GM19468 (cell line): Measurements from ENCODE around the gene RHOT2.

ENCODE experiments used
- ATAC-seq: cut with Tn5 transposase; IDR thresholded peaks from one replicate; pipeline ENCODE4 v1.9.1; 2021; ENCODE audit warnings: mild to moderate bottlenecking, moderate library complexity, moderate number of reproducible peaks; ENCODE audit not compliant: unreplicated experiment; ENCODE audit errors: extremely low read depth

Gene RHOT2

DNA sequence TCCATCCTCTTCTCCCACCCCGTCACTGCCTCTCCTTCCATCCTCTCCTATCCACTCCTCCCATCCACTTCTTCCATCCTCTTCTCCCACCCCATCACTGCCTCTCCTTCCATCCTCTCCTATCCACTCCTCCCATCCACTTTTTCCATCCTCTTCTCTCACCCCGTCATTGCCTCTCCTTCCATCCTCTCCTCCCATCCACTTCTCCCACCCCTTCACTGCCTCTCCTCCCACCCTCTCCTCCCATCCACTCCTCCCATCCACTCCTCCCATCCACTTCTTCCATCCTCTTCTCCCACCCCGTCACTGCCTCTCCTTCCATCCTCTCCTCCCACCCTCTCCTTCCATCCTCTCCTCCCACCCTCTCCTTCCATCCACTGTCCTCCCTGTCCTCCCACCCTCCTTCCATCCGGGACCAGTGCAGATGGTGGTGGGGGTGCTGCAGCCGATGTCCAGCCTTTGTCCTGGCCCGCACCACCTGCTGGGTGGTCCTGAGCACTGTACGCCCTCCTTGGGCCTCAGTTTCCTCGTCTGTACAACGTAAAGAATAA is 36.0 kb upstream of the RHOT2 start:
- ATAC-seq = no peak

DNA sequence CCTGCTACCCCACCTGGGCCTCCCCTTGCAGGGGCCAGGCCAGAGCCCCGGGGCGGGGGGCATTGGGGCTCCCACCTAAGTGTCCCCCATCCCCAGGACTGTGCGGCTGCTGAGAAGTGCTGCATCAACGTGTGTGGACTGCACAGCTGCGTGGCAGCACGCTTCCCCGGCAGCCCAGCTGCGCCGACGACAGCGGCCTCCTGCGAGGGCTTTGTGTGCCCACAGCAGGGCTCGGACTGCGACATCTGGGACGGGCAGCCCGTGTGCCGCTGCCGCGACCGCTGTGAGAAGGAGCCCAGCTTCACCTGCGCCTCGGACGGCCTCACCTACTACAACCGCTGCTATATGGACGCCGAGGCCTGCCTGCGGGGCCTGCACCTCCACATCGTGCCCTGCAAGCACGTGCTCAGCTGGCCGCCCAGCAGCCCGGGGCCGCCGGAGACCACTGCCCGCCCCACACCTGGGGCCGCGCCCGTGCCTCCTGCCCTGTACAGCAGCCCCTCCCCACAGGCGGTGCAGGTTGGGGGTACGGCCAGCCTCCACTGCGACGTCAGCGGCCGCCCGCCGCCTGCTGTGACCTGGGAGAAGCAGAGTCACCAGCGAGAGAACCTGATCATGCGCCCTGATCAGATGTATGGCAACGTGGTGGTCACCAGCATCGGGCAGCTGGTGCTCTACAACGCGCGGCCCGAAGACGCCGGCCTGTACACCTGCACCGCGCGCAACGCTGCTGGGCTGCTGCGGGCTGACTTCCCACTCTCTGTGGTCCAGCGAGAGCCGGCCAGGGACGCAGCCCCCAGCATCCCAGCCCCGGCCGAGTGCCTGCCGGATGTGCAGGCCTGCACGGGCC is 35.2 kb upstream of the RHOT2 start:
- ATAC-seq = no peak

DNA sequence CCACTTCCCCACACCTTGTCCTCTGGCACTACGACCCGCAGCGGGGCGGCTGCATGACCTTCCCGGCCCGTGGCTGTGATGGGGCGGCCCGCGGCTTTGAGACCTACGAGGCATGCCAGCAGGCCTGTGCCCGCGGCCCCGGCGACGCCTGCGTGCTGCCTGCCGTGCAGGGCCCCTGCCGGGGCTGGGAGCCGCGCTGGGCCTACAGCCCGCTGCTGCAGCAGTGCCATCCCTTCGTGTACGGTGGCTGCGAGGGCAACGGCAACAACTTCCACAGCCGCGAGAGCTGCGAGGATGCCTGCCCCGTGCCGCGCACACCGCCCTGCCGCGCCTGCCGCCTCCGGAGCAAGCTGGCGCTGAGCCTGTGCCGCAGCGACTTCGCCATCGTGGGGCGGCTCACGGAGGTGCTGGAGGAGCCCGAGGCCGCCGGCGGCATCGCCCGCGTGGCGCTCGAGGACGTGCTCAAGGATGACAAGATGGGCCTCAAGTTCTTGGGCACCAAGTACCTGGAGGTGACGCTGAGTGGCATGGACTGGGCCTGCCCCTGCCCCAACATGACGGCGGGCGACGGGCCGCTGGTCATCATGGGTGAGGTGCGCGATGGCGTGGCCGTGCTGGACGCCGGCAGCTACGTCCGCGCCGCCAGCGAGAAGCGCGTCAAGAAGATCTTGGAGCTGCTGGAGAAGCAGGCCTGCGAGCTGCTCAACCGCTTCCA is 34.4 kb upstream of the RHOT2 start:
- no peak for ATAC-seq

DNA sequence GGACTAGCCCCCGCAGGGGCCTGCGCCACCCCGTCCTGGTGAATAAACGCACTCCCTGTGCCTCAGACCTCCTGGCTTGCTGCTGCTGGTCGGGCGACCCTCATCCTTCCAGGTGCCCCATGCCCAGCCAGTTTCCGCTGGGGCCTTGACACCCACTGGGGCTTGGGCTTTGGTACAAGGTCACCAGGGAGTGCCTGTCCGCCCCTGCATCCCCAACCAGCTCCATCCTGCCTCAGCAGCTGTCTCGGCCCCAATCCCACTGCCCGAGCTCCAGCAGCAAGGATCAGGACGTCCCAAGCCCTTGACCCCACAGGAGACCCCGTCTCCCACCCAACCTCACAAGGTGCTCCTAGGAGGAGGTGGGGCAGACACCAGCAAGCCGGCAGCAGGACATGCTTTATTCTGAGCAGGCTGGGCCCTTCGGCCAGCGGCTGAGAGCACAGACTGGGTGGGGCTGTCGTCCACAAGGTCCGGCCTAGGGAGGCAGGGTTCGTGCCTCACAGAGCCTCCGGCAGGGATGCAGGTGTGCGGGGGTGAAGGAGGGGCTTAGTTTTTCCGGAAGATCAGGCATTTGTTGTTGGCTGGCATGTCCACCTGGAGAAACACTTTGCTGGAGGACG is 33.8 kb upstream of the RHOT2 start:
- no peak for ATAC-seq

DNA sequence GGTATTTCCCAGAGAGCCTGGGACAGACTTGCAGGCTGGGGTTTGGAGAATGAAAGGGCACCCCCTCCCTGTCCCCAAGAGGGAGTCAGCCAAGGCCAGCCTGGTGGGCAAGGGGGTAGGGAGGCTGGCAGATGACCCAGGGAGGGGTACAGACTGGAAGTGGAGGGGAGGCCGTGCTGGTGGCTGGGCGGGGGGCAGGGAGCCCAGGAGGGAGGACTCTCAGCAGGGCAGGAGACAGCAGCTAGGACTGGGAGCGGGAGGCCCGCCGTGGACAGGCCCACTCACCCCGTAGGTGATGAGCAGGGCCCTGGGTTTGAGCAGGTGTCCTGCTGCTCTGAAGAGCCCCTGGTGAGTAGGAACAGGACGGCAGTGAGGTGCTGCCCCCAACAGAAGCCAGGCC is 32.9 kb upstream of the RHOT2 start:
- ATAC-seq = no peak

DNA sequence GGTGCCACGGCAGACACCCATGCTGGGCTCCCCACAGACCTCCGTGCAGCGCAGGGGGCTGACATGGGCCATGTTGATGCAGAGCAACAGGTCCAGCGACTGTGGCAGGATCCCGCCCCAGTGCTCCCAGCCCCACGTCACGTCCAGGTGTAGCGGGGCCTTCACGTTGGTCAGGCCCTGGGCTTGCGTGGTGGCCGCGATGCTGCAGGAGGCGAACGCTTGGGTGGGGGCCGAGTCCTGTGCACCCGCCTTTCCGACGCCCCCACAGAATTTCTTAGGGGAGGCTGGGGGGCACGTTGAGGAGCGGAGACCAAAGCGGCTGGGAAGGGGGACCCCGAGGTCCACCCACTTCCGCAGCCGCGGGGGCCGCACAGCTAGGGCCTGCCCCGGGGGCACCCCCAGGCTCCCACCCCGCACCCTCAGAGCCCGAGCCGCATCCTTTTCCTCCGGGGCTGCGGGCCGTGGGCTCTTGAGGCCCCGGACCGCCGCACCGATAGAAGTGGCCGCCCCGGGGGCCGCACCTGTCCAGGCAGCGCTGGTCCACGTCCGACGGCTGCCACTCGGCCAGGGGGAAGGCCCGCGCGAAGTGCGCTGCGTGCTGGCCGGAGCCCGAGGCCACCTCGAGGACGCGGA is 32.2 kb upstream of the RHOT2 start:
- no peak for ATAC-seq

DNA sequence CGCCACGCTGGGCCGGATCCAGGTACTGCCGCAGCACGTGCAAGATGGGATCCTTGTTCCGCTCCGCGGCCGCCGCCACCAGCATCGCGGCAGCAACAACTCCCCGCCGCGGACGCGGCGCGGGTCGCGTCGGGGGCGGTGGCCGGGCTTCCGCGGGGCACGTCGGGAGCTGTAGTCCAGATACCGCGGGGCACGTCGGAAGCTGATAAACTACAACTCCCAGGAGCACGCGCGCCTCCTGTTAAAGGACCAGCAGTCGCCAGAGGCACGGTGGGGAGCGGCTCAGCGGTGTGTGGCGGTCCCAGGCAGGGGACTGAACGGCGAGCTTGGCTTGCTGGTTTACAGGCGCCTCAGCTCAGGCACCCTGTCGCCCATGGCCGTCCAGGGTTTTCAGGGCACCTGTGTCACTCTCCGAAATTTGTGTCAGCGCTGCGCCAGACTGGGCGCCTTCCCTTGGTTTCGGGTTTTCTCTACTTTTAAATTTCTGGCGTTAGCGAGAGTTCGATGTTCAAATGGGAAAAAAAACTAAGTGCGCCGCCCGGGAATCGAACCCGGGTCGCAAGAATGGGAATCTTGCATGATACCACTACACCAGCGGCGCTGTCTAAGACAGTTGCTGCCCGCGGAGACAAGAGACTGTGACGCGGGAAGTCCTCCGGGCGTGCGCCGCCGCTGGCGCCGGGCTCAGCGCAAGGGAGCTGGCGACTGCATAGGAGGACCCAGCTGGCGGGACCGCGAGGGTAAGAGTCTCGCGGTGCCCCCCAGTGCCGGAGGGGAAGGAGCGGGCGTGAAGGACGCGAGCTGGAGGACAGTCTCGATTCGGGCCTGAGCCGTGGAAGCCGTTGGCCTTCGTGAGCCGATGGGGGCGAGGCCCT is 31.5 kb upstream of the RHOT2 start, which contains the start of gene METTL26:
TSS of gene METTL26 (minus strand) at position 100 of the 875 bp plus-strand sequence. CDS start at position 85, 15 bp downstream.
- ATAC-seq = peak; percentile 40

DNA sequence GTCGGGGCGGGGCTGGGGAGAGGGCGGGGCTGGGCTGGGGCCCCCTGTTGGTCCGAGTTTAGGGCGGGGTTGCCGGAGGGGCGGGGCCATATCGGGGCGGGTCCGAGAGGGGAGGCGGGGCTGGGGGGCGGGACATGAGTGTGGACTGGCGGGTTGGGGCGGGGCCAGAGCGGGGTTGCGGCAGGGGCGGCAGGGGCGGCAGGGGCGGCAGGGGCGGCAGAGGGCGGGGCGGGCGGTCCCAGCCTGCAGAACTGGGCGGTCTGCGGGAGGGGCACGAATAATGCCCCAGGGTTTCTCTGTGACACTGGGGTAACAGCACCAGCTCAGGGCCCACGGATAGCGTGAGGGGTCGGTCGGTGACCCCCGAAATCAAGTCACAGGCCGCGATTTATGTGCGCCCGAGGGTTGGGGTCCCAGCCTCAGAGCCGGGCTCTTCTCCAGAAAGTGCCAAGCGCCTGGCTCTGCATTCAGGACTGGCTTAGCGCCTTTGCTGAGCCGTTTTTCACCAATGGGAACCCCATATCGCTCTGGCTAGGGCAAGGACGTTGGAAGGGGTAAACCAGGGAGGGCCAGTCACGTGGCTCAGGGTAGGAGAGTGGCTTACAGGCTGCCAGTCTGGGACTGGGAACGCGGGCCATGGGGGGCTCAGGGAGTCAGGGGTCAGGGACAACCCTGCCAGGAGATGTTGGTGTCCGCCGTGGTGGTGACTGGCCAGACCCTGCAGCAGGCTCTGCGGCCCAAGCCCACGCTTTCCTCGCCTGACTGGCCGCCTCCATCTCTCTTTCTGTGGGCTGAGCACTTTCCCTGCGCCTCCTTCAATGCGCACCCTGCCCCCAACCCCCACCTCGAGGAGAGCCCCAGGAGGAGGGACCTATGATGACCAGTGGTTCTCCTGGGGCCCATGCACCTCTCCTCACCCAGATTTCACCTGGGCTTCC is 30.6 kb upstream of the RHOT2 start:
- no peak for ATAC-seq

DNA sequence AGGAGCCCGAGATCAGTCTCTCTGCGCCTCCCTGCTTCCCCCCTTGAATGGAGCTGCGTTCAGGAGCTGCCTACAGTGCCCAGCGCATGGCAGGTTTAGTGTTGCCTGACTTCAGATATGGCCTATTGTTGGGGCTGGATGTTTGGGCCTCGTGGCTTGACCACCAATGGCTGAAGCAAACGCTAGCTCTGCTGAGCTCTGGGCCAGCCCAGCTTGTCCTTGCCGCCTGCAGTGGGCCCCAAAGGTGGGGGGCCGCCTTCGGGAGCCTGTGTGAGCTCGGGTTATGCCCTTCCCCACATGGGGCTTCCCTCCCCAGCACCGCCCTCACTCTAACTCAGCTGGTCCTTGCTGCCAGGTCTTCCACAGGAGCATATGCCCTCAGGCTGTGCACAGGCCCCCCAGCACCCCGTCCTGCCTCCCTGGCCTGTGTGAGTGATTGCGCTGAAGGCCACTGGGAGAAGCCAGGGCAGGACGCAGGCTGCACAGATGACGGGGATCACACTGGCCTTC is 29.8 kb upstream of the RHOT2 start:
- no peak for ATAC-seq

DNA sequence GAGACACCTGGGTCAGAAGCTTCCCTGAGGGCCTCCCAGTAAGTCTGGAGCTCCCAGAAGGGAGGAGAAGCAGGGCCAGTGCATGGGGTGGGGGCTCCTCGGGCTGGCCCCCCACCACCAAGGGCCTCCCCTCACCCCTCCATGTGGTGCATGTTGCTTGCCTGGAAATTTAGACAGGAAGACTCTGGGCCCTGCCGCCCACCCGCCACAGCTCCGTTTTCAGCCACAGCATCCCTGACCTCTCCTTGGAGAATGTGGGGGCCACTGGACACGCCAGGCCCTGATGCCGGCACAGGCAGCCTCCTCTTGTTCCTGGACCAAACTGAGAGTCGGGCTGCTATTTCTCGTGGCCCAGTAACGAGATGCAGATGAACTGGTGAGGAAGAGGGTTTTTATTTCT is 29.1 kb upstream of the RHOT2 start:
- ATAC-seq = no peak

DNA sequence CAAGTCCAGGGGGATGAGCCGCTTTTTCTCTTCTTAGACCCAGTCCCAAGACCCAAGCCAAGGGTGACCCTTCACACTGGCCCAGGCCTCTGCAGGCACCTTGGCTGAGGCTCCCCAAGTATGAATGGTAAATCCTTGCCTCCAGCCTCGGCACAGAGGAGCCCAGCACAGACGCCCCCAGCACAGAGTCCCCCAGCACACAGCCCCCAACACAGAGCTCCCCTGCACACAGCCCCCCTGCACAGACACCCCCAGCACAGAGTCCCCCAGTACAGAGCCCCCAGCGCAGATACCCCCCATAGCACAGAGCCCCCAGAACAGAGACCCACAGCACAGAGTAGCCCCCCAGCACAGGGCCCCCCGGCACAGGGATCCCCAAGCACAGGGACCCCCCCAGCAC is 27.3 kb upstream of the RHOT2 start:
- ATAC-seq = no peak

DNA sequence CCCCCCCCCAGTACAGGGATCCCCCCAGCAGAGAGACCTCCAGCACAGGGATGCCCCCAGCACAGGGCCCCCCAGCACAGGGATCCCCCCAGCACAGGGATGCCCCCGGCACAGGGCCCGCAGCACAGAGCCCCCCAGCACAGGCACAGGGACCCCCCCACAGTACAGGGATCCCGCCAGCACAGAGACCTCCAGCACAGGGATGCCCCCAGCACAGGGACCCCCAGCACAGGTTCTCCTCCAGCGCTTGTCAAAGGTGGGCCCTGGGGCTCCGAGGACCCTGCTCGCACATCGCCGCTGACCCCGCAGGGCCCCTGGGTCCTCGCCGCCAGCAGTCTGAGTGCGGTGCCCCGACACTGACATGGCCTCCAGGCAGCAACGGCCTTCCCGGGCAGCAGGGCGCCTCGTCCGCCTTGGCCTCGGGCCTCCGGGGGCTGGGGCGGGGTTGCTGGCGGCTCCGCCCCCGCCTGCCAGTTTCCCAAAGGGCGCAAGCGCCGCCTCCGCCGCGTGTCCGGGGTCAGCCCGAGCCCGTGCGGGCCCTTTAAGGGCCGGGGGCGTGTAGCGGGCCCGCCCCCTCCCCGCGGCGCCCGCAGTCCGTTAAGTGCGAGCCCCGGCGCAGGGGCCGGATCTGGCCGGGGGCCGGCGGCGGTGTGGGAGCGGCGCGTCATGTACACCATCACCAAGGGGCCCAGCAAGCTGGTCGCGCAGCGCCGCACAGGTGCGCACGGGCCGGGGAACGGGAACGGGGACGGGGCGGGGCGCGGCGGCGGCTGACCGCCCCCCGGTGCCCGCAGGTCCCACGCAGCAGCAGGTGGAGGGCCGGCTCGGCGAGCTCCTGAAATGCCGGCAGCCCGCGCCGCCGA is 26.4 kb upstream of the RHOT2 start, which contains the start of gene MCRIP2:
TSS of gene MCRIP2 (plus strand) at position 503 of the 863 bp plus-strand sequence. CDS start at position 667, 164 bp downstream.
- ATAC-seq = peak; percentile 24

DNA sequence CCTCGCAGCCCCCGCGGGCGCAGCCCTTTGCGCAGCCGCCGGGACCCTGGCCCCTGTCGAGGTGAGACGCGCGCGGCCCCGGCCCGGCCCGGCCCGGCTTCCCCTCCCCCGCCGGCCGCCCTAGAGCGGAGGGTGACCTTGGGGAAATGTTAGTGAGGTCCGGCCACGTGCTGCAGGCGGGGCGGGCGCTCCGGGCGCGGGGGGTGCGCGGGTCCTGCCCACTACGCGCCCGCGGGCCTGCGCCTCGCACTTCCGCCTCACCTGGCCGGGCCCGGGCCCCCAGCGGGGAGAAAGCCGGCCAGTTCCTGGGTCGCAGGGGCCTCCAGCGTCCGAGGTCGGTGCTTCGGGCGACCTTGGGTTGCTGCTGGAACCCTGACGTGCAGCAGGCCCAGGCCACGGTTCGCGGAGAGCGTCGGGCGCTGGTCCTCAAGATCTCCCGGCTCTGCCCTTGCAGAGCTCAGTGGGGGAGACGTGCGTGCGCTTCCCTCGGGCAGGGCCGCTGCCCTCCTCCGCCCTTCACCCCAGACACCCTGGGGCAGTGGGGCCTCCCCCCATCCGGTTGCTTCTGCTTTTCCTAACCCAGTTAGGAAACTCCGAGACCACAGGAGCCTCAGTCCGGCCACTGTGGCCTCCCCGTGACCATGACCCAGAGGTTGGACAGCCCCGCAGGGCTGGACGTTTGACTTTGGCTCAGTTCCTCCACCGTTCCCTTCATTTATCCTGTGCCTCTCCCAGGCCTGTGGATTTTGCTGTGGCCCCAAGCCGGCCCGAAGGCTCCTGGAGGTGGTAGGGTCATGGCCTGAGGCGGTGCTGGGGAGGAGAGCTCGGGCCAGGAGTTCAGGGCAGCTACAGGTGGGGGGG is 25.5 kb upstream of the RHOT2 start:
- peak; percentile 1 for ATAC-seq

DNA sequence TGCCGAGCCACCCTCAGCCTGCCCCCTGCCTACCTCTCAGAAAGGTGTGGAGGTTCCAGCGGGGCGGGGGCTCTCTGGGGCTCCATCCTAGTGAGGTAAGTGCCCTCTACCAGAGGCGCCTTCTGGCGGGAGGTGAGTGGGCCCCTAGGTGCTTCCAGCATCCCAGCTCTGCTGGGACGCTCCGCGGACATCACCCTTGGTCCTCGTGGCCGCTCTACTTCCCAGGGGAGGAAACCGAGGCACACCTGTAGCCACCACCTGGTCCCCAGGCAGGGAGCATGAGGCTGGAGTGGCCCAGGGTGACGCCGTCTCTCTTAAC is 24.9 kb upstream of the RHOT2 start:
- ATAC-seq = no peak

DNA sequence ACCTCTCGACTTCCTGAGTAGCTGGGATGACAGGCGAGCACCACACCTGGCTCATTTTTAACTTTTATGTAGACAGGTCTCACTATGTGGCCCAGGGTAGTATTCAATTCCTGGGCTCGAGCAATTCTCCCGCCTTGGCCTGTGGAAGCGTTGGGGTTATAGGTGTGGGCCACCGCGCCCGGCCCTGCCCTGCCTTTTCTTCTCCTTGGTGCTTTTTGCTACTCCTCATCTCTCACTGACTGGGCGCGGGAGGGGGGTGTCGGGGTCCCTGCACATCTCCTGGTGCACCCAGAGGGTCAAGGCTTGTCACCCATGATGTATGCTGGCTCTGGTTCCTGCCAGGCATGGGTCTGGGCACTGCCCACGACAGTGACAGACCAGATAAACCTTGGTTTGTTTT is 23.4 kb upstream of the RHOT2 start:
- ATAC-seq = no peak
